Measurements from ENCODE around the gene DTNBP1. TPM values are rescaled to one million over a fixed set of nuclear protein-coding genes. Genes with fewer than 3 reads are reported as not detected.

The DTNBP1 gene
- total RNA-seq, 3 donors from 2014 or later: 14.6 to 22.0 (median 19.5) TPM

DNA sequence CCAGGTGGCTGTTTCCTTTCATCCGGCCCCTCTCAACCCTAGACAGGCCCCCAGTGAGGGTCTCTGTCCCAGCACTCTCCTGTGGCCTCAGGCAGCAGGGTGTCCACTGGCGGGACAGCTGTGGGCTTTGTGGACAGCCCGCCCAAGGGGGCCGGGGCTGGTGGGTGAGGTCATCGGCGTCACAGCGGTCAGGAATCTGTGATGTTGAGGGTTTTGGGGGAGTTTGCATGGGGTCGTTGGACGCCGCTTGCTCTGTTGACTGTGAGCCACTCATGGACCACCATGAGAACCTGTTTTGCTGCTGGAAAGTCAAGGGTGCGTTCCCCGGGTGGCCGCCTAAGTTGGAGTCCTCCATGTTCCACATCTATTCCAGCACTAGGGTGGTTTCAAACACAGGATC, 146.4 kb downstream of the DTNBP1 start:
- intact Hi-C loops (cut with DNase I; ENCODE audit: low total_unique reads): no loop called here
- H3K9me3 ChIP-seq: no peaks in the 10 kb centered on the region
- H3K4me3 ChIP-seq: no peak overlapping the region
- no peak for DNase-seq (ENCODE audit: low spot score in 2 of 2)
- H3K27ac ChIP-seq: no peak overlapping the region
- H3K4me1 ChIP-seq: no peaks in the 10 kb centered on the region
- TF ChIP-seq POLR2AphosphoS5 (IDR thresholded peaks at IDR 0.05) (no peak), POLR2A (IDR thresholded peaks at IDR 0.05) (no peak)
- TF ChIP-seq, protein P1, sequence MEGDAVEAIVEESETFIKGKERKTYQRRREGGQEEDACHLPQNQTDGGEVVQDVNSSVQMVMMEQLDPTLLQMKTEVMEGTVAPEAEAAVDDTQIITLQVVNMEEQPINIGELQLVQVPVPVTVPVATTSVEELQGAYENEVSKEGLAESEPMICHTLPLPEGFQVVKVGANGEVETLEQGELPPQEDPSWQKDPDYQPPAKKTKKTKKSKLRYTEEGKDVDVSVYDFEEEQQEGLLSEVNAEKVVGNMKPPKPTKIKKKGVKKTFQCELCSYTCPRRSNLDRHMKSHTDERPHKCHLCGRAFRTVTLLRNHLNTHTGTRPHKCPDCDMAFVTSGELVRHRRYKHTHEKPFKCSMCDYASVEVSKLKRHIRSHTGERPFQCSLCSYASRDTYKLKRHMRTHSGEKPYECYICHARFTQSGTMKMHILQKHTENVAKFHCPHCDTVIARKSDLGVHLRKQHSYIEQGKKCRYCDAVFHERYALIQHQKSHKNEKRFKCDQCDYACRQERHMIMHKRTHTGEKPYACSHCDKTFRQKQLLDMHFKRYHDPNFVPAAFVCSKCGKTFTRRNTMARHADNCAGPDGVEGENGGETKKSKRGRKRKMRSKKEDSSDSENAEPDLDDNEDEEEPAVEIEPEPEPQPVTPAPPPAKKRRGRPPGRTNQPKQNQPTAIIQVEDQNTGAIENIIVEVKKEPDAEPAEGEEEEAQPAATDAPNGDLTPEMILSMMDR (IDR thresholded peaks at IDR 0.05): no peak
- no peaks in the 10 kb centered on the region for H3K27me3 ChIP-seq
- H3K36me3 ChIP-seq: peaks cover 8% of the 10 kb centered on the region

DNA sequence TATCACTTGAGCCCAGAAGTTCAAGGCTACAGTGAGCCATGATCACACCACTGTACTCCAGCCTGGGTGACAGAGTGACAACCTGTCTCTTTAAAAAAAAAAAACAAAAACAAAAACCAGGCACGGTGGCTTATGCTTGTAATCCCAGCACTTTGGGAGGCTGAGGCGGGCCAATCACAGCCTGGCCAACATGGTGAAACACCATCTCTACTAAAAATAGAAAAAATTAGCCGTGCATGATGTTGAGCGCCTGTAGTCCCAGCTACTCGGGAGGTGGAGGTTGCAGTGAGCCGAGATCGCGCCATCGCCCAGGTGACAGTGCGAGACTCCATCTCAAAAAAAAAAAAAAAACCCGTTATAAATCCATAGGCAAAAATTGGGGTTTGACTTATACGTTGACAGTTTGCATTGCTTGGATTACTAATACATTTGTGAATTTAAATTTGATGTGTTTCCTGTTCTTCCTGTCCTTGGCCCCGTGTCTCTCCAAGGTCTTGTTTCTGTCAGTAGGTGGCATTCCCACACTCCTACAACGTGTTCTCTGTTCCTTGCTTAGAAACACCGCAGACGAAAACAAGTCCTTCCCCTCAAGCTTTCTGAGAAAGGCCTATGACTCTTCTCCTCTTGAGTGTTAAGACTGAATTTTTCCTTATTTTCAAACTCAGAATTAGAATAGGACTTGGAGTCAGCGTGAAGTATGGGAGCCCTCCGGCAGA, 147.0 kb downstream of the DTNBP1 start:
- H3K4me1 ChIP-seq: no peaks in the 10 kb centered on the region
- H3K27me3 ChIP-seq: no peaks in the 10 kb centered on the region
- TF ChIP-seq POLR2AphosphoS5 (IDR thresholded peaks at IDR 0.05): no peak
- TF ChIP-seq POLR2A (IDR thresholded peaks at IDR 0.05): no peak
- TF ChIP-seq, protein P1 (IDR thresholded peaks at IDR 0.05): no peak
- H3K4me3 ChIP-seq: no peak overlapping the region
- H3K36me3 ChIP-seq: peaks cover 8% of the 10 kb centered on the region
- no peaks in the 10 kb centered on the region for H3K9me3 ChIP-seq
- intact Hi-C loops (cut with DNase I; ENCODE audit: low total_unique reads): no loop called here
- no peak for DNase-seq (ENCODE audit: low spot score in 2 of 2)
- H3K27ac ChIP-seq: no peak overlapping the region

DNA sequence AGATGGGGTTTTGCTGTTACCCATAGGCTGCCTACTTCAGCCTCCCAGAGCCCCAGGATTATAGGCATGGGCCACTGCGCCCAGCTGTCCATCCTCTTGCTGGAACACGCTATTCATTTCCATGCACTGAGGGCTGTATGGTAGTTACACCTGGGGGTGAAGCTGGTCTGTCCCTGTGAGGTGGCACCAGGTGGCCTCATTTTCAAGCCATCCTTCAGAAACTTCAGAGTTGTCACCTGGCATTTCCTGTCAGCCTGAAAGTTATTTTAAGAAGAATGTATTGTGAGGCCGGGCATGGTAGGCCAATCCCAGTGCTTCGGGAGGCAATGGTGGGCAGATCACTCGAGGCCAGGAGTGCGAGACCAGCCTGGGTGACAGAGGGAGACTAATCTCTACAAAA, 147.6 kb downstream of the DTNBP1 start:
- DNase-seq (ENCODE audit: low spot score in 2 of 2): no peak
- peaks cover 0 to 6% of the 10 kb centered on the region in 2 donors for H3K4me1 ChIP-seq
- H3K27ac ChIP-seq: no peak overlapping the region
- peaks cover 8% of the 10 kb centered on the region for H3K36me3 ChIP-seq
- intact Hi-C loops (cut with DNase I; ENCODE audit: low total_unique reads): no loop called here
- no peaks in the 10 kb centered on the region for H3K9me3 ChIP-seq
- H3K4me3 ChIP-seq: no peak overlapping the region
- no peaks in the 10 kb centered on the region for H3K27me3 ChIP-seq
- TF ChIP-seq POLR2AphosphoS5 (IDR thresholded peaks at IDR 0.05) (no peak), POLR2A (IDR thresholded peaks at IDR 0.05) (no peak)
- TF ChIP-seq, protein P1 (IDR thresholded peaks at IDR 0.05): no peak

- H3K27me3 ChIP-seq: no peaks in the 10 kb centered on the region
- TF ChIP-seq POLR2A (IDR thresholded peaks at IDR 0.05): no peak
- TF ChIP-seq POLR2AphosphoS5 (IDR thresholded peaks at IDR 0.05): no peak
- TF ChIP-seq, protein P1 (IDR thresholded peaks at IDR 0.05): no peak
- no peak for DNase-seq (ENCODE audit: low spot score in 2 of 2)
- H3K4me3 ChIP-seq: no peak overlapping the region
- H3K27ac ChIP-seq: no peak overlapping the region
- intact Hi-C loops (cut with DNase I; ENCODE audit: low total_unique reads): no loop called here
- no peaks in the 10 kb centered on the region for H3K9me3 ChIP-seq
- H3K36me3 ChIP-seq: peaks cover 8% of the 10 kb centered on the region
- peaks cover 0 to 7% of the 10 kb centered on the region in 2 donors for H3K4me1 ChIP-seq
These were observed 148.8 kb downstream of the DTNBP1 start for GRCh38 chr6:15513801-15514711.

Data from breast epithelium (tissue), 4 donors.